ENCODE measurements around the gene RAB11A. TPM values are rescaled to one million over a fixed set of nuclear protein-coding genes. Genes with fewer than 3 reads are reported as not detected.

The RAB11A gene
- total and polyA plus RNA-seq, 2 experiments from 2014 or later = 248 to 306 TPM

DNA sequence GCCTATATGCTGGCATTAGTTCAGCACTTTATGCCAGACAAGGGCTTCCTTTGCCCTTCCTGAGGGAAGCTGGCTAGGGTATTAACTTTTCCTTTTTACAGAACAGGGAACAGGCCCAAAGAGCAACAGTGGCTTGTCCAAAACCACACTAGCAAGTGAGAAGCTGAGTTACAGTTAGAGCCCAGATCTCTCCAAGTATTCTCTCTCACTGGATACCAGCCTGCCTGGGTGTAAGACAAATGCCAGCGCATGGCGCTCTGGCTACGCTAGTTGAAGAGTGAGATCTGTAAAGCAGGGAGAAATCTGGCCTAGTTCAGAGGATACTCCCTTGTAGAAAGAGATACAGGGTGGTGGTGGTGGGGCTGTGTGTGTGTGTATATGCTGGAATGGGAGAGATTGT lies 38.4 kb downstream of the RAB11A start:
- Histone ChIP-seq H3K4me2 (no peak overlapping the region), H3K9me3 (ENCODE audit: low read depth) (no peaks in the 10 kb centered on the region), H3K36me3 (replicated peaks; ENCODE audit: insufficient read depth, low read depth) (no peaks in the 10 kb centered on the region), H3K27ac (no peak overlapping the region), H3K4me3 (no peak overlapping the region), H2AFZ (no peak overlapping the region), H3K79me2 (no peaks in the 10 kb centered on the region), H4K20me1 (ENCODE audit: insufficient read depth, poor library complexity, severe bottlenecking) (no peaks in the 10 kb centered on the region), H3K9me2 (replicated peaks; ENCODE audit: insufficient read depth) (no peaks in the 10 kb centered on the region), H3K27me3 (no peaks in the 10 kb centered on the region), H3K4me1 (ENCODE audit: insufficient read depth) (peaks cover 7% of the 10 kb centered on the region)
- 97% methylated on average over 3 of the region's 3 CpGs for WGBS (ENCODE audit: low lambda C conversion rate, missing lambda C conversion rate)
- TF ChIP-seq, protein P1, sequence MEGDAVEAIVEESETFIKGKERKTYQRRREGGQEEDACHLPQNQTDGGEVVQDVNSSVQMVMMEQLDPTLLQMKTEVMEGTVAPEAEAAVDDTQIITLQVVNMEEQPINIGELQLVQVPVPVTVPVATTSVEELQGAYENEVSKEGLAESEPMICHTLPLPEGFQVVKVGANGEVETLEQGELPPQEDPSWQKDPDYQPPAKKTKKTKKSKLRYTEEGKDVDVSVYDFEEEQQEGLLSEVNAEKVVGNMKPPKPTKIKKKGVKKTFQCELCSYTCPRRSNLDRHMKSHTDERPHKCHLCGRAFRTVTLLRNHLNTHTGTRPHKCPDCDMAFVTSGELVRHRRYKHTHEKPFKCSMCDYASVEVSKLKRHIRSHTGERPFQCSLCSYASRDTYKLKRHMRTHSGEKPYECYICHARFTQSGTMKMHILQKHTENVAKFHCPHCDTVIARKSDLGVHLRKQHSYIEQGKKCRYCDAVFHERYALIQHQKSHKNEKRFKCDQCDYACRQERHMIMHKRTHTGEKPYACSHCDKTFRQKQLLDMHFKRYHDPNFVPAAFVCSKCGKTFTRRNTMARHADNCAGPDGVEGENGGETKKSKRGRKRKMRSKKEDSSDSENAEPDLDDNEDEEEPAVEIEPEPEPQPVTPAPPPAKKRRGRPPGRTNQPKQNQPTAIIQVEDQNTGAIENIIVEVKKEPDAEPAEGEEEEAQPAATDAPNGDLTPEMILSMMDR (IDR thresholded peaks at IDR 0.05; ENCODE audit: poor library complexity) = no peak
- no peak for TF ChIP-seq EZH2 (IDR thresholded peaks at IDR 0.05; ENCODE audit: borderline replicate concordance)
- TF ChIP-seq EZH2phosphoT487 (IDR thresholded peaks at IDR 0.05; ENCODE audit: low read depth, severe bottlenecking, unreplicated experiment) = no peak
- DNase-seq (ENCODE audit: low spot score) = no peak

DNA sequence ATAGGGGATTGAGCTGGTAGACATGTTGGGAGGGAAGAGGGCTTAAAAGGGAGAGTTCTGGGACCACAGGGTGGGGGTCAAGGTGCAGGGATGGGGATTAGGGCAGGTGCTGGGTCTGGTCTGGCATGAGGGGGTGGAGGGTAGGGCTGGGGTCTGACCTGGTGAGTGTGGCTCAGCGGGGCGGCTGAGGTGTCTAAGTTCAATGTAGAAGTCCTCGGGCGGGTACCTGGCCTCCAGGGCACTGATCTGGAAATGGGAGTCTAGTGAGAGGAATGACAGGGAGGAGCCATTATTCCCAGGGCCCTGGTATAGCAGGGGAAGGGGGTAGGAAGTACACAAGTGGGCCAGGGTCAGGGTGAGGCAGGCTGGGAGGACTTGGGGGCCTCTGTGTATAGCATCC lies 39.6 kb downstream of the RAB11A start:
- peaks cover 7% of the 10 kb centered on the region for H3K4me1 ChIP-seq (ENCODE audit: insufficient read depth)
- no peaks in the 10 kb centered on the region for H3K9me2 ChIP-seq (replicated peaks; ENCODE audit: insufficient read depth)
- no peaks in the 10 kb centered on the region for H3K79me2 ChIP-seq
- H3K4me3 ChIP-seq = no peak overlapping the region
- H3K27ac ChIP-seq = no peak overlapping the region
- H3K4me2 ChIP-seq = no peak overlapping the region
- WGBS (ENCODE audit: low lambda C conversion rate, missing lambda C conversion rate) = 100% methylated on average over 3 of the region's 4 CpGs
- no peak for DNase-seq (ENCODE audit: low spot score)
- H3K27me3 ChIP-seq = no peaks in the 10 kb centered on the region
- no peaks in the 10 kb centered on the region for H4K20me1 ChIP-seq (ENCODE audit: insufficient read depth, poor library complexity, severe bottlenecking)
- TF ChIP-seq, protein P1 (IDR thresholded peaks at IDR 0.05; ENCODE audit: poor library complexity) = no peak
- TF ChIP-seq EZH2 (IDR thresholded peaks at IDR 0.05; ENCODE audit: borderline replicate concordance) = no peak
- no peak for TF ChIP-seq EZH2phosphoT487 (IDR thresholded peaks at IDR 0.05; ENCODE audit: low read depth, severe bottlenecking, unreplicated experiment)
- H3K36me3 ChIP-seq (replicated peaks; ENCODE audit: insufficient read depth, low read depth) = no peaks in the 10 kb centered on the region
- H2AFZ ChIP-seq = no peak overlapping the region
- no peaks in the 10 kb centered on the region for H3K9me3 ChIP-seq (ENCODE audit: low read depth)

DNA sequence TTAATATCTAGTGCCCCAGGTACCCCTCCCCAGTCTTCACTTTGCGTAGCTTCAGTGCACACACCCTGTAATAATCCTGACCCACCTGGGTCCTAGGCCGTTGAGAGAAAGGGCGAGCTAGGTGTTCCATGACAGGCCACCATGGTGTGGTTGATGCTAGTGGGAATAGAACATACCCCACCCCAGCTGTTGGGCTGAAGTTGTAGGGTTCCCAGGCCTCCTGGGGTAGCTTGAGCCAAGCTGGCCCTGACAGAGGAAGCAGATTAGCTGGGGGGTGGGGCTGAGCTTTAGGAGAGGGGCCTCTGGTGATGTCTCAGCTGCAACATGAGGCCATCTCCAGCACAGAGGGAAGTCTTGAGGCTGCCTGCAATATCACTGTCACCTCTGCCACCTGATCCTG lies 40.5 kb downstream of the RAB11A start:
- Histone ChIP-seq H3K36me3 (replicated peaks; ENCODE audit: insufficient read depth, low read depth) (no peaks in the 10 kb centered on the region), H2AFZ (no peak overlapping the region), H3K79me2 (no peaks in the 10 kb centered on the region), H3K9me2 (replicated peaks; ENCODE audit: insufficient read depth) (no peaks in the 10 kb centered on the region), H3K4me2 (no peak overlapping the region), H3K27me3 (no peaks in the 10 kb centered on the region), H3K4me1 (ENCODE audit: insufficient read depth) (peaks cover 7% of the 10 kb centered on the region), H3K27ac (no peak overlapping the region), H3K4me3 (no peak overlapping the region), H4K20me1 (ENCODE audit: insufficient read depth, poor library complexity, severe bottlenecking) (no peaks in the 10 kb centered on the region), H3K9me3 (ENCODE audit: low read depth) (no peaks in the 10 kb centered on the region)
- TF ChIP-seq EZH2phosphoT487 (IDR thresholded peaks at IDR 0.05; ENCODE audit: low read depth, severe bottlenecking, unreplicated experiment) (no peak), EZH2 (IDR thresholded peaks at IDR 0.05; ENCODE audit: borderline replicate concordance) (no peak)
- TF ChIP-seq, protein P1 (IDR thresholded peaks at IDR 0.05; ENCODE audit: poor library complexity) = no peak
- WGBS (ENCODE audit: low lambda C conversion rate, missing lambda C conversion rate) = 89% methylated on average over 3 of the region's 3 CpGs
- DNase-seq (ENCODE audit: low spot score) = no peak

DNA sequence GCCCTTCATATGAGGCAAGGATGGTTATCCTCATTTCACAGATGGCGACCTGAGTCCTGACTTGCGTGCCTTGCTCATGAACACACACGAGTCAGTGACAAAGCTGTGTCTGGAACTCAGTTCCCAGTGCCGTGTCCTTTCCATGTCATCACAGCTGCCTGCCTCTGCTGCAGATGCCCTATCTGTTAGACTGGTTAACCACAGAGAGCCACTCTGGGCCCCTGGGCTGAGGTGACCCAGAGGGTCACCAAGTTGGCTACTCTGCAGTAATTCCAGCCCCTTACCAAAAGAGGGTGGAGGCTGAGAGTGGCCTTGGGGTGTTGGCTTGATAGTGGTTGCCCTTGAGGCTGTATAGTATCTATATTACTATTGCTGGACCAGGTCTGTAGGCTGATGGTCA lies 41.0 kb downstream of the RAB11A start:
- no peaks in the 10 kb centered on the region for H4K20me1 ChIP-seq (ENCODE audit: insufficient read depth, poor library complexity, severe bottlenecking)
- no peak overlapping the region for H3K4me2 ChIP-seq
- no peak overlapping the region for H3K27ac ChIP-seq
- H2AFZ ChIP-seq = no peak overlapping the region
- WGBS (ENCODE audit: low lambda C conversion rate, missing lambda C conversion rate) = 97% methylated on average over 4 of the region's 4 CpGs
- no peaks in the 10 kb centered on the region for H3K79me2 ChIP-seq
- peaks cover 7% of the 10 kb centered on the region for H3K4me1 ChIP-seq (ENCODE audit: insufficient read depth)
- TF ChIP-seq, protein P1 (IDR thresholded peaks at IDR 0.05; ENCODE audit: poor library complexity) = no peak
- TF ChIP-seq EZH2 (IDR thresholded peaks at IDR 0.05; ENCODE audit: borderline replicate concordance) = no peak
- TF ChIP-seq EZH2phosphoT487 (IDR thresholded peaks at IDR 0.05; ENCODE audit: low read depth, severe bottlenecking, unreplicated experiment) = no peak
- no peaks in the 10 kb centered on the region for H3K27me3 ChIP-seq
- DNase-seq (ENCODE audit: low spot score) = no peak
- H3K4me3 ChIP-seq = no peak overlapping the region
- H3K9me3 ChIP-seq (ENCODE audit: low read depth) = no peaks in the 10 kb centered on the region
- H3K36me3 ChIP-seq (replicated peaks; ENCODE audit: insufficient read depth, low read depth) = no peaks in the 10 kb centered on the region
- H3K9me2 ChIP-seq (replicated peaks; ENCODE audit: insufficient read depth) = no peaks in the 10 kb centered on the region

Data from hepatocyte (in vitro differentiated cells).